Lower leg skin (tissue), 4 donors: ENCODE results near the gene ATPAF1. TPM values are rescaled to one million over a fixed set of nuclear protein-coding genes. Genes with fewer than 3 reads are reported as not detected.
"Not testable (repeated sequence)": the region's sequence is repeated elsewhere in the genome, so short reads cannot be mapped to it uniquely, and the experiment has no call there.

ENCODE experiments used
- DNase-seq, 2 donors: peaks; one replicate each; pipeline ENCODE4 v3.0.0-alpha.2; 2019; ENCODE audit warnings: low spot score in 2 of 2
- H3K4me3 ChIP-seq: fragments of 200-600 bp; sonication (generic); 2 replicates; pipeline ENCODE4 v1.5.1; 2017; ENCODE audit warnings: mild to moderate bottlenecking, low read depth; ENCODE audit not compliant: poor library complexity, severe bottlenecking
- CTCF ChIP-seq, 3 donors: fragments of 450-650 bp; IDR thresholded peaks; one replicate each; pipeline ENCODE4 v1.5.1; 2016; ENCODE audit warnings: antibody characterized with exemption in 3 of 3, mild to moderate bottlenecking in 3 of 3, moderate library complexity in 2 of 3
- POLR2A ChIP-seq, 2 donors: fragments of 450-650 bp; IDR thresholded peaks; one replicate each; pipeline ENCODE4 v1.6.1; 2016 to 2017; ENCODE audit warnings: antibody characterized with exemption in 2 of 2, mild to moderate bottlenecking in 1 of 2, moderate library complexity in 1 of 2
- whole genome bisulfite sequencing, 2 donors: methylation state at CpG; one replicate each; pipeline ENCODE4 v1.1.5; 2018; 5-methylcytosine and 5-hydroxymethylcytosine counted together
- intact Hi-C: fragments of 100-400 bp; cut with DNase I; formaldehyde crosslinking; loops from one replicate; pipeline ENCODE4 v1.15.0; 2023; ENCODE audit warnings: low total_unique reads
- total RNA-seq, 4 donors: library from RNA; depleted of rRNA; stranded (reverse); fragments of >200 nt; gene quantifications; one replicate each; pipeline ENCODE4 v1.1.0, GENCODE V29; 2016

The ATPAF1 gene
- total RNA-seq, 4 donors from 2014 or later, result 20.4 to 33.7 (median 29.9) TPM

- no peak for DNase-seq
Measured at GRCh38 chr1:46657775-46658174, 10.4 kb downstream of the ATPAF1 start.

GRCh38 chr1:46656643-46657042 is 11.5 kb downstream of the ATPAF1 start:
- no peak overlapping the region for H3K4me3 ChIP-seq
- intact Hi-C loops, result no loop called here
- TF ChIP-seq POLR2A (IDR thresholded peaks at IDR 0.05), result no peak
- TF ChIP-seq CTCF (IDR thresholded peaks at IDR 0.05), result no peak
- DNase-seq, result no peak
- 69 to 70% methylated on average over 2 of the region's 2 CpGs for WGBS, 2 donors

More at GRCh38 chr1:46657775-46658174, 10.4 kb downstream of the ATPAF1 start:
- H3K4me3 ChIP-seq, result no peak overlapping the region
- TF ChIP-seq POLR2A (IDR thresholded peaks at IDR 0.05) (no peak), CTCF (IDR thresholded peaks at IDR 0.05) (no peak)
- intact Hi-C loops, result no loop called here
- 94 to 95% methylated on average over 1 of the region's 1 CpG for WGBS, 2 donors

GRCh38 chr1:46655848-46656247 is 12.3 kb downstream of the ATPAF1 start:
- H3K4me3 ChIP-seq, result no peak overlapping the region
- DNase-seq, result no peak
- no peak for TF ChIP-seq POLR2A (IDR thresholded peaks at IDR 0.05)
- intact Hi-C loops, result no loop called here

GRCh38 chr1:46654698-46655097 is 13.5 kb downstream of the ATPAF1 start:
- H3K4me3 ChIP-seq, intact Hi-C loops, DNase-seq: not testable (repeated sequence)
- 97 to 100% methylated on average over 2 of the region's 2 CpGs for WGBS, 2 donors

GRCh38 chr1:46654012-46654411 is 14.2 kb downstream of the ATPAF1 start:
- 84 to 85% methylated on average over 1 of the region's 1 CpG for WGBS, 2 donors
- DNase-seq, result no peak
- no peak for TF ChIP-seq POLR2A (IDR thresholded peaks at IDR 0.05)
- TF ChIP-seq CTCF (IDR thresholded peaks at IDR 0.05), result no peak
- intact Hi-C loops, result no loop called here
- H3K4me3 ChIP-seq, result no peak overlapping the region

- intact Hi-C loops, result no loop called here
- no peak overlapping the region for H3K4me3 ChIP-seq
- 79 to 92% methylated on average over 2 of the region's 2 CpGs for WGBS, 2 donors
- TF ChIP-seq POLR2A (IDR thresholded peaks at IDR 0.05), result no peak
- no peak for TF ChIP-seq CTCF (IDR thresholded peaks at IDR 0.05)
- no peak for DNase-seq
Measured at GRCh38 chr1:46653405-46653958, 14.7 kb downstream of the ATPAF1 start.
